Fibroblast of mammary gland (primary cell): ENCODE data around the gene MORC4.
"Not testable (repeated sequence)": the region's sequence is repeated elsewhere in the genome, so short reads cannot be mapped to it uniquely, and the experiment has no call there.

Experiments
- DNase-seq: peaks from one replicate; pipeline ENCODE4 v3.0.0-alpha.2; 2010; ENCODE audit warnings: low read depth
- H3K4me3 ChIP-seq: 2 replicates; pipeline ENCODE4 v1.5.1; 2011; ENCODE audit warnings: low read depth, mild to moderate bottlenecking, low read length, moderate library complexity; ENCODE audit not compliant: control insufficient read depth
- CTCF ChIP-seq: conservative IDR thresholded peaks from 2 replicates; pipeline ENCODE4 v1.5.1; 2011; ENCODE audit warnings: low read depth, low read length, inconsistent platforms; ENCODE audit not compliant: control insufficient read depth, insufficient read depth

The MORC4 gene

DNA sequence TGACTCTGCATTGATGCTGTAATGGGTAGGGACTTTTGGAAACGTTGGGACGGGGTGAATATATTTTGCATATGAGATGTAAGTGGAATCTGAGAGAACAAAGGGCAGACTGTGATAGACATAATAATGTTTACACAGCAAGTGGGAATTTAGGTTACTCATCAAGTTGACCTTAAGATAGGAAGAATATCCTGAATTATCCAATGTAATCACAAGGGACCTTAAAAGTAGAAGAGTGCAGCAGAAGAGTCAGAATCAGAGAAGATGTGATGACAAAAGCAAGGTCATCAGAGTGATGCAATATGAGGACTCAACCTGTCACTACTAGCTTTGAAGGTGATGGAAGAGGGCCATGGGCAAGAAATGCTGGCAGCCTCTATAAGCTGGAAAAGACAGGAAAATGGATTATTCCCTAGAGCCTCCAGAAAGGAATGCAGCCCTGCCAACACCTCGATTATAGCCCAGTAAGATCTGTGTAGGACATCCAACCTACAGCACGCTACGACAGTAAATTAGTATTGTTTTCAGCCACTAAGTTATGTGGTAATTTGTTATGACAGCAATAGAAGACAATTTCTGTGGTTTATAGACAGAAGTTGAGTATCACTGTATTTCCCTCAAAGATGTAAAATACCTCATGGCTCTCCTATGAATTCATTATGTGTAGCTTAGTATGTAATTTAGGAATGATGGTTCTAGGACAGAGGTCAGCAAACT, 26.4 kb downstream of the MORC4 start:
- peak; percentile 25 for DNase-seq

DNA sequence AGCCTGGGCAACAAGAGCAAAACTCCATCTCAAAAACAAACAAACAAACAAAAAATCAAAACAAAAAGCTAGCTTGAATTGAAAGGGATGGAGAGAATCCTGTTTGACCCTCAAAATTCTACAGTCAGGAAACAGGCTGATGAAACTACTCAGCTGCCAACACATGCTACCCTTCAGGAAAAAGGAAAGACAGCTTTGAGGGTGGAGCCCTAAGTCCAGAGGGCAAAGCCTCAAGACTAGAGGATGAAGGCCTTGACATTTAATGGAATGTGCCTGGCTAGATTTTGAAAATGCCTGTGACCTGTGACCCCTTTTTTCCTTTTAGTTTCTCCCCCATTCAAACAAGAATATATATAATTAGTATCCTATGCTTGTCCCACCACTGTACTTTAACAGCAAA, 27.1 kb downstream of the MORC4 start:
- no peak for TF ChIP-seq CTCF
- no peak for DNase-seq
- no peak overlapping the region for H3K4me3 ChIP-seq

More for the DNA sequence above, 26.4 kb downstream of the MORC4 start:
- TF ChIP-seq CTCF, result no peak
- no peak overlapping the region for H3K4me3 ChIP-seq

- not testable (repeated sequence) for H3K4me3 ChIP-seq, DNase-seq
Observed at GRCh38 chrX:106966547-106966946, 33.5 kb downstream of the MORC4 start.

- H3K4me3 ChIP-seq, result no peak overlapping the region
- no peak for TF ChIP-seq CTCF
- no peak for DNase-seq
Observed at GRCh38 chrX:106964290-106964689, 35.7 kb downstream of the MORC4 start.

GRCh38 chrX:106963111-106963510, 36.9 kb downstream of the MORC4 start:
- H3K4me3 ChIP-seq, result no peak overlapping the region
- TF ChIP-seq CTCF, result no peak
- no peak for DNase-seq

DNA sequence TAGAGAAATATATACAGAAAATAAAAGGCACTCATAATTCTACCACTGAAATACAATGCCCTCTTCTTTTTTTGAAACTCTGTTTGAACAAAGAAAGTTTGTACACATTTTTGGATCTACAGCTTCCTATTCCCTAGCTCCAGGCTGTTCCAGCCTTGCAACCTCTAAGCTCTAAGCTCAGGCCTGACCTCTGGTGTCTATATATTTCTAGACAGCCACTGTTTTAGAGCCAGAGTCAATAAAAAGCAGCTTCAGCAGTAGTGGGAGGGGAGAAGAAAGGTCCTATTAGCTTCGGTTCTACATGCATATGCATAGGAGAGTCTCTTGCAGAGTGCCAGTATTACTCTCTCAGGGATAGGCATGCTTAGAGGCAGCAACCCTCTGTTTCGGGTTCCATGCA, 40.1 kb downstream of the MORC4 start:
- peak; percentile 37 for TF ChIP-seq CTCF
- no peak overlapping the region for H3K4me3 ChIP-seq
- DNase-seq, result peak; percentile 35

DNA sequence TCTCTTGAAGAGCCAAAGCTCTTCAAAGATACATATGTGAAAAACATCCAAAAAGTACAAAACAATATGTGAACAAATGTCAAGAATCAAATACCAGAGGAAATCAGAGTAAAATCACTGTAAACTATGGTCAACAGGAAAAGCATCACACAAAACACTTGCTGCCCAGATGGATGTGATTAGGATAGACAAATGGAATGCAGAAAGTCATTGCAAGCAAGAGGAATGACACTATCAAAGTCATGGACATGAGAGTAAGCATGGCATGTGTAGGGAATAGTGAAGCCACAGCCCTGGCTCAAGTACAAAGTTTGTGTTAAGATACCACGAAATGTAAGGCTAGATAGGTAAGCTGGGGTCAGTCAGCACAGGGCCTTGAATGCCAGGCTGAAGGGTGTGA, 42.2 kb downstream of the MORC4 start:
- H3K4me3 ChIP-seq, result no peak overlapping the region
- no peak for DNase-seq
- no peak for TF ChIP-seq CTCF
